IPS-NIHi7 (cell line): ENCODE data around the gene TASL.
"Not testable (repeated sequence)": the region's sequence is repeated elsewhere in the genome, so short reads cannot be mapped to it uniquely, and the experiment has no call there.

Experiments
- DNase-seq: peaks from one replicate; pipeline ENCODE4 v3.0.0; 2012; ENCODE audit warnings: mixed read lengths; ENCODE audit errors: extremely low spot score

Gene TASL

GRCh38 chrX:30577362-30577991, at the start of gene TASL:
Gene TASL (minus strand): TSS chrX:30577766. CDS start chrX:30560355, 17,411 bp downstream.
- no peak for DNase-seq

GRCh38 chrX:30626402-30626801, 48.8 kb upstream of the TASL start:
- DNase-seq, result no peak

DNA sequence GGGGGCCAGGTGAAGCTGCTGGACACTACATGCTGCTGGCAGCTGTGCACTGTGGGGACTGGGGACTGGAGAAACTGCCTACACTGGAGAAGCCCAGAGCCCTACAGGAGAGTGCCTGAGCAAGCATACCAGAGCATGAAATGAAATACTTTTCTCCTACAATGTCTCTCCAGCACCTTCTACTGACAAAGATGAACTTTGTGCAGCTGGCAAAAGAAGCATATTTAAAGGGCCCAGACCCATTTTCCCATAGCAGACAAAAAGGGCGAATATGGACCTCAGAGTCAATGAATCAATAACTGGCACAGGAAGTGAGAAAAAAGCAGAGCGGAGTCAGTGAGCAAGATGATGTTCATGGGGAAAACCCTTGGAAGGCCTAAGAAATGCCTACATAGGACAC, 44.8 kb upstream of the TASL start:
- no peak for DNase-seq

- DNase-seq, result no peak
These were observed 43.5 kb upstream of the TASL start for GRCh38 chrX:30620980-30621618.

DNA sequence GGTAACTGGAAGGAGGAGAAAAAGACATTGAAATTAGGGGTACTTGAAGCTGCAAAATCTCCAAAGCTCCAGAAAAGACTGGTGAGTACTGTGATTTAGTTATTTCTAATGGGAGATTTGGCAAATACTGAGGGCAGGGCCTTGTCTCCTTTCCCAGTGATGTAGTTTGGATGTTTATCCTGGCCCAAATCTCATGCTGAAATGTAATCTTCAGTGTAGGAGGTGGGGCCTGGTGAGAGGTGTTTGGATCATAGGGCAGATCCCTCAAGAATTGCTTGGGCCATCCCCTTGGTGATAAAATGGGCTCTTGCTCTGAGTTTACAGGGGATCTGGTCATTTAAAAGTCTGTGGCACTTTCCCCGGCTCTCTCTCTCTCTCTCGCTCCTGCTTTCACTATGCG, 42.6 kb upstream of the TASL start:
- DNase-seq, result no peak

GRCh38 chrX:30618160-30618765, 40.7 kb upstream of the TASL start:
- peak; percentile 62 for DNase-seq

DNA sequence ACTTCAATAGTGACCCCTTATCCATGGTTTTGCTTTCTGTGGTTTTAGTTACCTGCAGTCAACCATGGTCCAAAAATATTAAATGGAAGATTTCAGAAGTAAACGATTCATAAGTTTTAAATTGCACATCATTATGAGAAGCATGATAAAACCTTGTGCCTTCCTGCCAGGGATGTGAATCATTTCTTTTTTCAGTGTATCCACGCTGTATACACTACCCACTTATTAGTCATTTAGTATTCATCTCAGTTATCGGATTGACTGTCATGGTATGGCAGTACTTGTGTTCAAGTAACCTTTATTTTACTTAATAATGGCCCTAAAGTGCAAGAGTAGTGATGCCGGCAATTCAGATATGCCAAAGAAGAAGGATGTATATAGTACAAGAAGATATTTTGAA, 37.7 kb upstream of the TASL start:
- no peak for DNase-seq

DNA sequence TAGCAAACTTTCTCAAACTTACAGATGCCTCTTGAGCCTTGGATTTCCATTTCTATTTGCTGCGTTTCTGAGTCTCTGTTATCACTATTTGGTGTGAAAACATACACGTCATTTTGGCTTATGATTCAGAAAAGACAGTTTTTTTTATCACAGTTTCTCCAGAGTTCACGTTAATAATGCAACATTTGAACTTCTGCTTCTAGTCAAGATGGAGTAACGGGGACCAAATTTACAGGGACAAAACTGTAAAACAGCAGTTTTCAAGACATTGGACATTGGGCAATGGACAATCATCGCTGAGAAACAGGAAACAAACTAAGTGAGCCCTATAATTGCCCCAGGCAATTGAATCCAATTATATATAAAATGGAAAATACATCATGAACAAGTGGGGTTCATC, 36.2 kb upstream of the TASL start:
- no peak for DNase-seq

DNA sequence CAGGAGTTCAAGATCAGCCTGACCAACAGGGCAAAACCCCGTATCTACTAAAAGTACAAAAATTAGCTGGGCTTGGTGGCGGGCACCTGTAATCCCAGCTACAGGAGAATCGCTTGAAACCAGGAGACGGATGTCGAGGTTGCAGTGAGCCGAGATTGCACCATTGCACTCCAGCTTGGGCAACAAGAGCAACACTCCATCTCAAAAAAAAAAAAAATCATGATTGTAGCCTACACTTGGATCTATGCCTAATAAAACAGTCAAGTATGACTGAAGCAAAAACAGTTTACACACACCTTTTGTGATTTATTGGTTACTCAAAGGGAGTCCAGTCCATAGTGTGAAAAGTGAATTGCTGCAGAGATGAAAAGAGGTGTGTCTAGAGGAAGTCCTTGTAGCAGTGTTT, 34.7 kb upstream of the TASL start:
- no peak for DNase-seq

GRCh38 chrX:30610026-30610425, 32.5 kb upstream of the TASL start:
- DNase-seq, result no peak

- no peak for DNase-seq
These were observed 29.6 kb upstream of the TASL start for GRCh38 chrX:30607155-30607554.

DNA sequence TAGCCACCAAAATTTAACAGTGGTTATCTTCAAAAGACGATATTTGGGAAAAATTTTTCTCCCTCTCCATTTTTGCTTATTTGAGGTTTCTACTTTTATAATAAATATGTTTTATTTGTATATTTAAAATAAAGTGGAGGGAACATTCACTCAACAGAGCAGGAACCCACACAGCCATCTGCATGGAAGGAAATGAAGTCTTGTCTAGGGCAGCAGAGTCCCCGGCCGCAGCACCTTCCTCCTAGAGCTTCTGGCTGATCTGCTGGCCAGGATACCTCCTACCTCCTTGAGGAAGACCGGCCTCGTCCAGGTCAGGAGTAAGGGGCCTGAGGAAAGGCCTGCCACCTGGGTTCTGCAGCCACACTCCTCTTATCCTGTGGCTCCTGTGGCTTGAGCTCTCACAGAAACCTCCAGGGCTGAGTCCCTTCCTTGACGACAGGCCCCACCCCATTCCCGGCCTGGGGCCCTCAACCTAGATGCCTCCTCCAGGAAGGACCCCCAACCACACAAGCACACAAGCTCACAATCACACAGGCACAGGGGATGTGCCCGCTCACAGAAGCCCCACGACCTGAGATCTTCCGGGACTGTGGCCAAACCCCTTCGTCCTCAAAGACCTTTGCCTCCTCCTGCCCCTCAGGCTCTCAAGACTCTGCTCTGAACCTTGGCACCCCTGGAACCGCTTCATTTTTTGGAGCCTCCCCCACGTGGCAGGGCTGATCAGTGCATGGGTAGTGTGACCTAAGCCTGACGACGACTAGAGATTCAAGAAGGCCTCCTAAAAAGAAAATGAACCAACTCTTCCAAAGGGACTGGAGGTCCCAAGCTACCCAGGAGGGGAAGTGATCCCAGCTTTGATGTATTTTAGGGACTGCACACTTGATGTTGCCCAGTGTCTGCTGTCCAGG, 23.0 kb upstream of the TASL start:
- not testable (repeated sequence) for DNase-seq

GRCh38 chrX:30597216-30598012, 19.8 kb upstream of the TASL start:
- DNase-seq, result no peak

DNA sequence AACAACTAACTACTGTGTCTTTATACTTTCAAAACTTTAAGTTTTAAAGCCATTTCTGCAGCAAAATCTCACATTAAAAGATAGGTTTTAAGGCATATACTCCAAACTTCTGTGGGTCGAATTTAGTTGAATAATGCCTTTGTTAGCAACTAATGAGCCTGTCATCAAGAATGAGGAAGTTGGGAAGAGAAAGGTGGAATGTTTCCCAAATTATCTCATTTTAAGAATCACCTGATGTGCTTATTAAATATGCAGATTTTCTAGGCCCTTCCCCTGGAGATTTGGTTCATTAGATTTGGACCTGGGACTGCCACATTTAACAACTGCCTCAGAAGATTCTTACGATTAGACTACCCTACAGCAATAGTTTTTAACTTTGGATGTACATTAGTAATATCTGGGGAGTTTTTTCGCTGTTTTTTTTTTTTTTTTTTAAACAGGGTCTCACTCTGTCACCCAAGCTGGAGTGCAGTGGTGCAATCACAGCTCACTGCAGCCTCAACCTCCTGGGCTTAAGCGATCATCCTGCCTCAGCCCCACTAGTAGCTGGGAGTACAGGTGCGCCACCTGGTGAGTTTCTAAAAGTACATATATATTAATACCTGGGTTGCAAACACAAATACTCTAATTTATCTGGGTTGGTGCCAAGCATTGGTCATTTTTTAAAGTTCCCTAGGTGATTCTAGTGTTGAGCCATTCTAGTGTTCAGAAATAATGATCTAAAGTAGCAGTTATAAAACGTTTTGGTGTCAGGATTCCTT, 16.1 kb upstream of the TASL start:
- no peak for DNase-seq

DNA sequence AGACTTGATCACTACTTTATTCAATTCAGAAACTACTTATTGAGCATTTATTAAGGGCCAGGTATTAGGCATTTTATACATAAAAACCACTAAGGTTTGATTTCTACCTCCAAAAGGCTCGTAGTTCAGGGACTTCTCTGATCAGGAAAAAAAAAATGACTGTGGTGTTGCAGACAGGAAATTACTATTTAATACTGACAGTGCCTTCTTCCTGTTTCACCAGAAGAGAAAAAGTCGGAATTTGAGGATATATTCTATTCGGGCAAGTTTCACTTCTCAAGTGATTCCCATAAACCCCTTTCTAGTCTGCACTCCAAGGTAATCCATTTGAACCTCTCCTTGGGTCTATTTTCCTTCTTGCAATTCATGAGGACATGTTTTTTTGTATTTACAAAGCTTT, 15.3 kb upstream of the TASL start:
- no peak for DNase-seq

GRCh38 chrX:30590368-30590767, 12.8 kb upstream of the TASL start:
- no peak for DNase-seq

DNA sequence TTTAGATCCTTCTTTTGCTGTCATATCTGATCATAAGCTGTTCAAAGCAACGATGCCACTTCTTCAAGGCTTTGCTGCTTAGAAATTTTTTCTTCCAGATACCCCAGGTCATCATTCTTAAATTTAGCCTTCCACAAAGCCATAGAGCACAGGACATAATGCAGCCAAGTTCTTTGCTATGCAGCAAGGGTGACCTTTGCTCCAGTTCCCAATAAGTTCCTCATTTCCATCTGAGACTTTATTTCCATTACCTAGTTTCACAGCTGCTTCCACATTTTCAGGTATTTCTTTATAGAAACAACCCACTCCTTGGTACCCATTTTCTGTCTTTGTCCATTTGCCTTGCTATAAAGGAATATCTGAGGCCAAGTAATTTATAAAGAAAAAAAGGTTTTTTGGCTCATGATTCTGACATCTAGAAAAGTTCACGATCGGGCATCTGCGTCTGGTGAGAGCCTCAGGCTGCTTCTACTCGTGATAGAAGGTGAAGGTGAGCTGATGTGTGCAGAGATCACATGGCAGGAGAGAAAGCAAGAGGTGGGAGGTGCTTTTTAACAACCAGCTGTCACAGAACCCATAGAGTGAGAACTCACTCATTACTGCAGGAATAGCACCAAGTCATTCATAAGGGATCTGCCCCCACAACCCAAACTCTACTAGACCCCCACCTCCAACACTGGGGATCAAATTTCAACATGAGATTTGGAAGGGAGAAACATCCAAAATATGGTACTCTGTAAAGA, 11.8 kb upstream of the TASL start:
- no peak for DNase-seq

DNA sequence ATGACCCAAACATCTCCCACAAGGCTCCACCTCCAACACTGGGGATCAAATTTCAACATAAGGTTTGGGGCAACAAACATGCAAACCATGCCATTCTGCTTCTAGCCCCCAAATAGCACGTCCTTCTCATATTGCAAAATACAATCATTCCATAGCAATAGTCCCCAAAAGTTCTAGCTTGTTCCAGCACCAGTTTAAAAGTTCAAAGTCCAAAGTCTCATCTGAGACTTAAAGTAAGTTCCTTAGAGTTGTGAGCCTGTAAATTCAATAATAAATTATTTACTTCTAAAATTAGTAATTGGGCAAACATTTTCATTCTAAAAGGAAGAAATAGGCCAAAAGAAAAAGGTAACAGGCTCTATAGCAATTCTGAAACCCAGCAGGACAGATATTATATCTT, 8.9 kb upstream of the TASL start:
- DNase-seq, result no peak

- no peak for DNase-seq
These were observed 5.1 kb upstream of the TASL start for GRCh38 chrX:30582664-30583063.

DNA sequence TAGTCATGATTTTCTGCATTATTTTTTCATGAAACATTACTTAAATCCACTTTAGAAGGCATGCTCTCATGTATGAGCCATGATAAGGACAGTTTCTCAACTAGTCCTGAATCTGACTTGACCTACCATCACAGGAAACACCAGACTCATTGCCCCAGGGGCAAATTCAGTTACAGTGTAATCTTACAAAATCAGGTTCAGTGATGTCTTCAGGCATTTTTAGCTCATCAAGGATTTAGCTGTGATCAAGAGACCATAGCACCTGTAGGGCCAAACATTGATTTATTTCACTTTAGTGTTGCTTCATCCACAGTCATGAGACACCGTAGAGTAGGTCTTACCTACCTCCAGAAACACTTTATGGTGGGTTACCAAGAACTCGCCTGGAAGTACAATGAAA, 3.1 kb upstream of the TASL start:
- DNase-seq, result no peak
